ENCODE data around the gene DCAKD. TPM values are rescaled to one million over a fixed set of nuclear protein-coding genes. Genes with fewer than 3 reads are reported as not detected.

The DCAKD gene
- total and polyA plus RNA-seq, 12 donors = 21.1 to 46.2 (median 31.9) TPM

DNA sequence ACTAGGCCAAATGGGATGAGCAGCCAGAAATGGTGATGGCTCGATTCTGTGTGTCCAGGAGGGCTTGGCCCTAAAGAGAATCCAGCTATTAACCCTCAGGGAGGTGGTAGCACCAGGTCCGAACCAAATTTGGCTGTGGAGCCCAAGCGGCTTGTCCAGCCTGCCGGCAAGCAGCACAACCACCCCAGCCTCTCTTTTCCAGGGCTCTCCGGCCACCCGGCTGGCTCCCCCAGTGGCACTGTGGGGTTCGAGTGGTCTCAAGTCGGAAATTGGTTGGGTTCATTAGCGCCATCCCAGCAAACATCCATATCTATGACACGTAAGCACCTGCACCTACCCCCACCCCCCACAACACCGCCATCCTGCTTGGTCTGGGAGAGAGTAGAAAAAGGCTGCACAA lies 45.5 kb upstream of the DCAKD start:
- no peak for DNase-seq
- Histone ChIP-seq H3K9me3 (no peaks in the 10 kb centered on the region), H3K4me1 (peaks cover 5 to 55% (median 33%) of the 10 kb centered on the region in 9 donors), H3K4me3 (no peak overlapping the region), H3K36me3 (peaks cover 0 to 100% (median 59%) of the 10 kb centered on the region in 9 donors), H3K27ac (peak overlapping the region in 5 of 10 donors; percentile 1 to 17 (median 3)), H3K27me3 (no peaks in the 10 kb centered on the region)
- intact Hi-C loops (cut with DNase I) = loop anchor here (1.0 to 10.0 kb wide), 11 partner anchors 34 to 185 kb away; partner anchors contain the start of genes GFAP (in 5 of the 10), PLCD3 (in 2 of the 10) and DCAKD (in 1 of the 10)
- WGBS, 2 donors = 94% methylated on average over 11 of the region's 11 CpGs
- TF ChIP-seq, protein P1, sequence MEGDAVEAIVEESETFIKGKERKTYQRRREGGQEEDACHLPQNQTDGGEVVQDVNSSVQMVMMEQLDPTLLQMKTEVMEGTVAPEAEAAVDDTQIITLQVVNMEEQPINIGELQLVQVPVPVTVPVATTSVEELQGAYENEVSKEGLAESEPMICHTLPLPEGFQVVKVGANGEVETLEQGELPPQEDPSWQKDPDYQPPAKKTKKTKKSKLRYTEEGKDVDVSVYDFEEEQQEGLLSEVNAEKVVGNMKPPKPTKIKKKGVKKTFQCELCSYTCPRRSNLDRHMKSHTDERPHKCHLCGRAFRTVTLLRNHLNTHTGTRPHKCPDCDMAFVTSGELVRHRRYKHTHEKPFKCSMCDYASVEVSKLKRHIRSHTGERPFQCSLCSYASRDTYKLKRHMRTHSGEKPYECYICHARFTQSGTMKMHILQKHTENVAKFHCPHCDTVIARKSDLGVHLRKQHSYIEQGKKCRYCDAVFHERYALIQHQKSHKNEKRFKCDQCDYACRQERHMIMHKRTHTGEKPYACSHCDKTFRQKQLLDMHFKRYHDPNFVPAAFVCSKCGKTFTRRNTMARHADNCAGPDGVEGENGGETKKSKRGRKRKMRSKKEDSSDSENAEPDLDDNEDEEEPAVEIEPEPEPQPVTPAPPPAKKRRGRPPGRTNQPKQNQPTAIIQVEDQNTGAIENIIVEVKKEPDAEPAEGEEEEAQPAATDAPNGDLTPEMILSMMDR (IDR thresholded peaks at IDR 0.05) = no peak
- ATAC-seq = no peak

DNA sequence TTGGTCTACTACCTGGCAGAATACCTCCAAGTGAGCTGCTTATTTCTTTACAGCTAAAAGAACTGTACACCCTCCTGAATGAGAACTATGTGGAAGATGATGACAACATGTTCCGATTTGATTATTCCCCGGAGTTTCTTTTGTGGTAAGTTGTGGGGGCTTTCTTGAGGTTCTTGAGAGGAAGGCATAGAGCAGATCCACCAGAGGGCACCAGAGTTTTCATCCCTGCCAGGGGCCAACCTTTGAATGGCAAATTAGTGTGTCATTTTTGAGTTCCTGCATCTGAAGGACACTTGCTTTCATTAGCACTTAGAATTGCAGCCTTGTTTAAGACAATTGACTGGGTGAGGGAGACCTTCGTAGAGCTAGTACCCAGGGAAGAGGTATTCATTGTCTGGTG lies 44.7 kb upstream of the DCAKD start:
- WGBS, 2 donors = 74 to 75% methylated on average over 3 of the region's 3 CpGs
- Histone ChIP-seq H3K36me3 (peaks cover 0 to 100% (median 55%) of the 10 kb centered on the region in 9 donors), H3K9me3 (no peaks in the 10 kb centered on the region), H3K27ac (peak overlapping the region in 4 of 10 donors; percentile 1 to 17 (median 2)), H3K4me1 (peaks cover 5 to 53% (median 35%) of the 10 kb centered on the region in 9 donors), H3K27me3 (no peaks in the 10 kb centered on the region), H3K4me3 (no peak overlapping the region)
- intact Hi-C loops (cut with DNase I) = loop anchor here (1.0 to 10.0 kb wide), 11 partner anchors 35 to 184 kb away; partner anchors contain the start of genes GFAP (in 5 of the 10), PLCD3 (in 2 of the 10) and DCAKD (in 1 of the 10)
- ATAC-seq = no peak
- no peak for DNase-seq
- TF ChIP-seq, protein P1 (IDR thresholded peaks at IDR 0.05) = peak in 8 of 9 donors; percentile 32 to 63 (median 49)

DNA sequence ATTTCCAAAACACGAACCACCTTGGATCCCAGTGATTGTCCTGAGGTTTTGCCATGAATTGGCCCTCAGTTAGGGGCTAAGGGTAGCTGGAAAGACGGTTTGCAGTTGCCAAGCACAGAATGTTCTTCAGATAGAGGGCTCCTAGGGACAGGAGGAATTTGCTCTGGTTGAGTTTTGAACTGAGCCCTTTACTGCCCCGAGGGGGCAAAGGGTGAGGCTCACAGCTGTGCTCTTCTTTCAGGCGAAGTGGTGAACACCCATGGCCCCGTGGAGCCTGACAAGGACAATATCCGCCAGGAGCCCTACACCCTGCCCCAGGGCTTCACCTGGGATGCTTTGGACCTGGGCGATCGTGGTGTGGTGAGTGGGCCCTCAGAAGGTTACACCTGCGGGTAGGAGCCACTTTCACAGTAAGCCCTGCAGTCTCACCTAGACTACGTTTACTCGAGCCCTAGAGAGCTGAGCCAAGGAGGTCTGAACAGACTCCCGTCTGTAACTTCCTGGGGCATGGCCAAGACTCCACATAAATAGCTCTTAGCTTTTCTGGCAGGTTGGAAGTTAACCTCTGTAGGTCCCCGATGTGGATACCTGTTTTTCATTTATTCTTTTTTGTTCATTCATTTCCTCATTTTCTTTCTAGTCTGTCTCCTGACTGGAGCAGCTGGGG lies 42.1 kb upstream of the DCAKD start:
- Histone ChIP-seq H3K27me3 (no peaks in the 10 kb centered on the region), H3K4me3 (no peak overlapping the region), H3K36me3 (peaks cover 0 to 99% (median 65%) of the 10 kb centered on the region in 9 donors), H3K9me3 (no peaks in the 10 kb centered on the region), H3K27ac (peak overlapping the region; percentile 65 to 94 (median 88)), H3K4me1 (peaks cover 5 to 47% (median 32%) of the 10 kb centered on the region in 9 donors)
- intact Hi-C loops (cut with DNase I) = loop anchor here in 6 of 10 donors (10.0 kb wide), 3 partner anchors 69 to 179 kb away; partner anchors contain the start of gene GFAP (in 4 of the 6)
- ATAC-seq = peak; percentile 16 to 74 (median 60)
- DNase-seq = peak in 1 of 2 donors; percentile 36
- WGBS, 2 donors = 48 to 50% methylated on average over 13 of the region's 13 CpGs
- TF ChIP-seq, protein P1 (IDR thresholded peaks at IDR 0.05) = no peak

DNA sequence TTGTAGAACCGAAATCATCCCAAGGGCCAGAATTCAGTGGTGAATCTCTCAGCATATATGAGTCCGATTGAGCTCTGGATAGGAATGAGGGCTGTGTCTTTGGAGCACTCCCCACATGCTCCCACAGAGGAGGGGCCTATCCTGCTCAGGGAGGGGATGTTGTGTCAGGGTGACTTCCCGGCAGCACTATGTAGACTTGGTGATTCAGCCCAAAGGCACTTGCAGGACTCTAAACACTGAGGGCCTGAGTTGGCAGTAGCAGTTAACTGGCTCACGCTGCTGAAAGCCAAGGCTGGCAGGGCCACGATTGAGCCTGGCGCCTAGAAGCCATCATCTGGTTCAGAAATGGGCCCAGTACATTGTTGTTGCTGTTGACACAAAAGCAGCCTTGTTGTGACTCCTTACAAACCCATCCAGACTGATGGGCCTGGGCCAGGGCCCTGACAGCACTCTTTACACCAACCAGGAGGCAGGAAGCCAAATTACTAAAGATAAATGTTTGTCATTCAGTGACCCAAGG lies 41.5 kb upstream of the DCAKD start:
- WGBS, 2 donors = 39 to 40% methylated on average over 6 of the region's 6 CpGs
- H3K27ac ChIP-seq = peak overlapping the region; percentile 65 to 94 (median 88)
- ATAC-seq (peak; percentile 93 to 96 (median 94)), DNase-seq (peak; percentile 74 to 77)
- no peaks in the 10 kb centered on the region for H3K9me3 ChIP-seq
- TF ChIP-seq, protein P1 (IDR thresholded peaks at IDR 0.05) = no peak
- H3K4me1 ChIP-seq = peaks cover 6 to 47% (median 30%) of the 10 kb centered on the region in 9 donors
- H3K4me3 ChIP-seq = no peak overlapping the region
- intact Hi-C loops (cut with DNase I) = loop anchor here in 6 of 10 donors (10.0 kb wide), 3 partner anchors 68 to 178 kb away; partner anchors contain the start of gene GFAP (in 4 of the 6)
- no peaks in the 10 kb centered on the region for H3K27me3 ChIP-seq
- peaks cover 0 to 99% (median 59%) of the 10 kb centered on the region in 9 donors for H3K36me3 ChIP-seq
